HG02759 (cell line): ENCODE measurements around the gene BRICD5.

Experiments used
- ATAC-seq: cut with Tn5 transposase; IDR thresholded peaks from one replicate; pipeline ENCODE4 v1.9.1; 2021; ENCODE audit warnings: mild to moderate bottlenecking, moderate library complexity; ENCODE audit not compliant: unreplicated experiment

Gene BRICD5

DNA sequence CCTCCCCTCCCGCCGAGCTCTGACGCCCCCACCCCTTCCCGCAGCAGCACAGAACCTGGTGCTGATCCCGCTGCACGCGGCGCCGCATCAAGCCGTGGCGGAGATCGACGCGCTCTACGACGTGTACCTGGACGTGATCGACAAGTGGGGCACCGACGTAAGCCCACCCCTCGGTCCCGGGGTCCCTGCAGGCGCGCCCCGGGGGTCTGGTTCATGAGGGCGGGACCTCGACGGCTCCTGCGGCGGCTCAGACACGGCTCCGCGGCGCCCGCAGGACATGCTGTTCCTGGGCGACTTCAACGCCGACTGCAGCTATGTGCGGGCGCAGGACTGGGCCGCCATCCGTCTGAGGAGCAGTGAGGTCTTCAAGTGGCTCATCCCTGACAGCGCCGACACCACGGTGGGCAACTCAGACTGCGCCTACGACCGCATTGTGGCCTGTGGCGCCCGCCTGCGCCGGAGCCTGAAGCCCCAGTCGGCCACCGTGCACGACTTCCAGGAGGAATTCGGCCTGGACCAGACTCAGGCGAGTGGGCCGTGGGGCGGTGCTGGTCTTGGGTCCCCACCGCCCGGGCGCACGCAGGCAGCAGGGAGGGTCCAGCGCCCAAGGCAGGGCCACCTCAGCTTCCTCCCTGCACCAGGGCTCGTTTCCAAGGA, 27.0 kb upstream of the BRICD5 start:
- no peak for ATAC-seq

DNA sequence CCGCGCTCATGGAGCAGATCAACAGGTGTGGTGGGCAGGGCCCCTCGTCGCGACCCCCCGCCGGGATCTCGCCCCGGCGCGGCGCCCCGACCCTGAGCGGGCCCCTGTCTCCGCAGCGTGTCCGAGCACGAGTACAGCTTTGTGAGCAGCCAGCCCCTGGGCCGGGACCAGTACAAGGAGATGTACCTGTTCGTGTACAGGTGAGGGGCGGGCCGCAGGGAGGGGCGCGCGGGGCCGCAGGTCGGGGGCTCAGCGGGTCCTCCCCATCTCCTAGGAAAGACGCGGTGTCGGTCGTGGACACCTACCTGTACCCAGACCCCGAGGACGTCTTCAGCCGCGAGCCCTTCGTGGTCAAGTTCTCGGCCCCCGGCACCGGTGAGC, 26.4 kb upstream of the BRICD5 start:
- no peak for ATAC-seq

DNA sequence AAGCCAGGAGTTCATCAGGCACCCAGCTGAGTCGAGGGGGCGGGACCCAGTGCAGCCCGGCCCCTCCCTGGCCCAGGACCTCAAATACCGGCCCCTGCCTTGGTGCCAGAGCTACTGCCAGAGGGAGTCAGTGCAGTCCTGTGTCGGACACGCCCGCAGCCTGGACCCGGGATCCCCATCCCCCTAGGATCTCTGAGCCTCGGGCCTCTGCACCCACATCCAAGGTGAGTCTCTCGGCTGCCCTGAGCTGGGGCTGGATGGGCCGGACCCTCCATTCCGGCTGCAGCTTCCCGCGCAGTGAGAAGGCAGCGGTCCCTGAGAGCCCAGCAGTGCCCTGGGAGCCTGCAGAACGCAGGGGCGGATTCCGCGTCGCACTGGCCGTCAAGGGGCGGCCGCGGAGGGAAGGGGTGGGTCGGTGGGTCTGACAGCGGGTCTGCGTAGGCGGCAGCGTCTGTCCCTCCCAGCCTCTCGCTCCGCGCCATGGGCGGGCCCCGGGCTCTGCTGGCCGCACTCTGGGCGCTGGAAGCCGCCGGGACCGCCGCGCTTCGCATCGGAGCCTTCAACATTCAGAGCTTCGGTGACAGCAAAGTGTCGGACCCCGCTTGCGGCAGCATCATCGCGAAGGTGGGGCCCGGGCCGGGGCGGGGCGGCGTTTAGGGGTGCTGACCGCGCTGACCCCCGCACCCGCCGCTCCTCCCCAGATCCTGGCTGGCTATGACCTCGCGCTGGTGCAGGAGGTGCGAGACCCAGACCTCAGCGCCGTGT, 25.9 kb upstream of the BRICD5 start, which contains the start of gene DNASE1L2:
Gene DNASE1L2, plus strand, starts transcription at position 108 of the 765 bp plus-strand sequence. Its CDS starts 373 bp downstream, at position 481.
- no peak for ATAC-seq

DNA sequence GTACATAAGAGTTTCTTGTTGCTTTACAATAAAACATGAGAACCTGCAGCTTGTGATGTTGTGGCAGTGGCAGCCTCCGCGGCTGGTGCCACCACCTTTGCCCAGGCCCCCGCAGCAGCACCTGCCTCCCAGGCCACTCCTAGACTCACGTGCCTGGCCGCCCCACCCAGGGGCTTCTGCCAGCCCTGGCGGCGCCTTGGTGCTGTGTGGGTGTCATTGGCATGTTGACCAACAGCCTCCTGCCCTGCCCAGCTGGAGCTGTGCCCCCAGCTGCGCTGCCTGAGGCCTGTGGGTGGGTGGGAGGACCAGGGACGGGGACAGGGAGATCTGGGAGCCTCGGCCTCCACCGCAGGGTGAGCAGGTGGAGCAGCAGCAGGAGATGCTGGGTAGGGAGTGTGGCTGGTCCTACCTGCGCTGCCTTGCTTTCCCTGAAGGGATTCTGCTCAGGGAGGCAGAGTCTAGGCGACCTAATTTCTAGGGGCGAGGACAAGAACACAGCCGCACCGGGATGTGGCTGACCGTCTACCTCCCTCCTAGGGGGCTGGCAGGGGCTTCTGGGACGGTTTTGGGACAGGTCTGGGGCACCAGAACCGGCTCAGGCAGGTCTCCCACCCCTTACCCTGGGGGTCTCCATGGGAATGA, 25.2 kb upstream of the BRICD5 start:
- no peak for ATAC-seq

DNA sequence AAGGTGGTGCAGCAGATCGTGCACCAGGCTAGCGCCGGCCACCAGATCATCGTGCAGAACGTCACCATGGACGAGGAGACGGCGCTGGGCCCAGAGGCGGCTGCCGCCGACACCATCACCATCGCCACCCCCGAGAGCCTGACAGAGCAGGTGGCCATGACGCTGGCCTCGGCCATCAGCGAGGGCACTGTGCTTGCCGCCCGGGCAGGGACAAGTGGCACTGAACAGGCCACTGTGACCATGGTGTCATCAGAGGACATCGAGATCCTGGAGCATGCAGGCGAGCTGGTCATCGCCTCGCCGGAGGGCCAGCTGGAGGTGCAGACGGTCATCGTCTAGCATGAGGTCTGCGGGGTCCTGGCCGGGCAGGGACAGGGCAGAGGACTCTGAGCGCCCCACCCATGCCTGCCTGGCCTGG, 24.6 kb upstream of the BRICD5 start:
- no peak for ATAC-seq

DNA sequence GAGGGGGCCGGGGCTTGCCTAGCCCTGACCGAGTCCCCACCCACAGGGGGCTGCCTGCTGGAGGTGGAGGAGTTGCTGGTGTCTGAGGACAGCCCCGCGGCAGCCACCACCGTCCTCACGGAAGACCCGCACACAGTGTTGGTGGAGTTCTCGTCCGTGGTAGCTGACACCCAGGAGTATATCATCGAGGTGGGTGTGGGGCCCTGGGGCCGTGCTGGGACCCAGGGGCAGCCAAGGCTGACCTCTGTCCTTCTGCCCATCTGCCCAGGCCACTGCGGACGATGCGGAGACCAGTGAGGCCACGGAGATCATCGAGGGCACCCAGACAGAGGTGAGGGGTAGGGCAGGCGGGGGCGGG, 24.1 kb upstream of the BRICD5 start:
- no peak for ATAC-seq

DNA sequence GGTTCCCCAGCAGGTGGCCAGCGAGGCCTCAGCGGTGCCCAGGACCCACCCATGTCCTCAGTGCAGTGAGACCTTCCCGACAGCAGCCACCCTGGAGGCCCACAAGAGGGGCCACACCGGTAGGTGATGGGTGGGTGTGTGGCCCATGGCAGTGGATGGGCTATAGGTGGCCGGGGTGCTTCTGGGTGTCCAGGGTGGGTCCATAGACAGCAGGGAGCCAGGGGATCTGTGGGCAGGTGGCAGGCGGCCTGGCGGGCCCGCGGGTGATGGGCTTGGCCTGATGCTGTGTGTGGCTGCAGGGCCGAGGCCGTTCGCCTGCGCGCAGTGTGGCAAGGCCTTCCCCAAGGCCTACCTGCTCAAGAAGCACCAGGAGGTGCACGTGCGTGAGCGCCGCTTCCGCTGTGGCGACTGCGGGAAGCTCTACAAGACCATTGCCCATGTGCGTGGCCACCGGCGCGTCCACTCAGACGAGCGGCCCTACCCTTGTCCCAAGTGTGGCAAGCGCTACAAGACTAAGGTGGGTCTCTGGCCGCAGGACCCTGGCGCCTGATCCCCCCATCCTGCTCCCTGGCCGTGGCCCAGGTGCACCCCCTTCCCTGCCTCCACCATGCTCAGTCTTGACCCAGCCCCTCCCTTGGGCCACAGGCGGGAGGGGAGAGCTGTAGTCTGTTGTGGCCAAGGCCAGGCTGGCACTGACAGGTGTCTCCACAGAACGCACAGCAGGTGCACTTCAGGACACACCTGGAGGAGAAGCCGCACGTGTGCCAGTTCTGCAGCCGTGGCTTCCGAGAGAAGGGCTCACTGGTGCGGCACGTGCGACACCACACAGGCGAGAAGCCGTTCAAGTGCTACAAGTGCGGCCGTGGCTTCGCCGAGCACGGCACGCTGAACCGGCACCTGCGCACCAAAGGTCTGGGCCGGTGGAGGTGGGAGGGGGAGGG, 23.5 kb upstream of the BRICD5 start:
- ATAC-seq, result no peak

DNA sequence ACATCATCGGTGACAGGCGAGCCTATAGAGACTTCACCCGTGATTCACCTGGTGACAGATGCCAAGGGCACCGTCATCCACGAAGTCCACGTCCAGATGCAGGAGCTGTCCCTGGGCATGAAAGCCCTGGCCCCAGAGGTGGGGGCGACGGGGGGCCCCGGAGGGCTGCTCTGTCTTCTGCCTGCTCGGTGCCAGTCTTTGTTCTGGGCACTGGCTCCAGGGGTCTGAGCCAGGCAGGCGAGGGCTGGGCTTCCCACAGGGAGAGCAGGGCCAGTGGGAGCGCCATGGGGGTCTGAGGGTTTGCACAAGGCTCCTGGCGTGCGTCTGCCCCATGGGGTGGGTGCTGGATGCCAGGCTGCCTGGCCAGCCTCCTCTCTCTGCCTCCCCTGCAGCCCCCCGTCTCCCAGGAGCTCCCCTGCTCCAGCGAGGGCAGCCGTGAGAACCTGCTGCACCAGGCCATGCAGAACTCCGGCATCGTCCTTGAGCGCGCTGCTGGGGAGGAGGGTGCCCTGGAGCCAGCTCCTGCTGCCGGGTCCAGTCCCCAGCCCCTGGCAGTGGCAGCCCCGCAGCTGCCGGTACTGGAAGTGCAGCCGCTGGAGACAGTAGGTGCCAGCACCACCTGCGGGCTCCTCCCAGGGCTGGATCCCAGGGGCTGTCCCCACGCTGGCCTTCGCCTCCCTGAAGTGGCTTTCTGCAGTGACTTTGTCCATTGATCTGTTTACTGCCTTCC, 22.5 kb upstream of the BRICD5 start:
- ATAC-seq, result no peak

GRCh38 chr16:2232094-2232990, 21.7 kb upstream of the BRICD5 start:
- no peak for ATAC-seq

DNA sequence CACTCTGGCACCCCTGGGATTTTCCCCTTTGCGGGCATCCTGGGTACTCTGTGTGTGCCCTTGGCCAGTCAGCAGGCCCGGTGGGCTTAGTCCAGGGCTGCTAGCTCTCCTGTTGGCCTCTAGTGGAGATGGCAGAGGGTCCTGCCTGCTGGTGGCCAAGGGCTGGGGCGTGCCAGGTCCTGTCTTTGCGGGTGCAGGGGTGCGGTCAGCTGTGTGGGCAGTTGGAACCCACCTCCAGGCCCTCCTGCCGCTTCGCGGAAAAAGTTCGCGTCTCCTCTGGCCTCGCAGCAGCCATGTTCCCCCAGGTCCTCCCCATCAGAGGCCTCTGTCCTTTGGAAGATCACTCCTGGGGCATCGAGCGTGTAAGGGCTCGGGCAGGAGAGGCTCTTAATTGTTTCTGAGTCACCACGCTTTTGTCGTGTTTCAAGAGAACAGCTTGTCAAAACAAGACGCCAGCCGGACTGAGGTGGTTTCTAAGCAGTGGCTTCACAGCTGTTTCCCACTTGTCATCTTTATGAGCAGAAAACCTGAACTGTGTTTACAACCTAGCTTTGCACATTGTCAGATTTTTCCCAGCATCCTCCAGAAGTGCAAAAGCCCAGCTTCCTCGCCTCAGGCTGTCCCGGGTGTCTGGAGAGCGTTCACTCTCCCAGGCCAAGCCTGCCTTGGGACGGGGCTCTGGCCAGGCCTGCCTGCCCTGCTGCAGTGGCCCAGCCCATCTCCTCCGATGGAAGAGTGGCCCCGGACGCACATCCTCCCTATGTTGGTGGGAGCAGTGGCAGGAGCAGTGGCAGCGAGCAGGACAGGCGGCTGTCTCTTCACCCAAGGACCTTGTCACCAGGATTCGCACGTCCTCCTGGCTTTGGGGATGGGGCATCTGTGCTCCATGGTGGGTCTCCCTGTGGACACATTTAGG, 20.6 kb upstream of the BRICD5 start:
- ATAC-seq, result no peak

DNA sequence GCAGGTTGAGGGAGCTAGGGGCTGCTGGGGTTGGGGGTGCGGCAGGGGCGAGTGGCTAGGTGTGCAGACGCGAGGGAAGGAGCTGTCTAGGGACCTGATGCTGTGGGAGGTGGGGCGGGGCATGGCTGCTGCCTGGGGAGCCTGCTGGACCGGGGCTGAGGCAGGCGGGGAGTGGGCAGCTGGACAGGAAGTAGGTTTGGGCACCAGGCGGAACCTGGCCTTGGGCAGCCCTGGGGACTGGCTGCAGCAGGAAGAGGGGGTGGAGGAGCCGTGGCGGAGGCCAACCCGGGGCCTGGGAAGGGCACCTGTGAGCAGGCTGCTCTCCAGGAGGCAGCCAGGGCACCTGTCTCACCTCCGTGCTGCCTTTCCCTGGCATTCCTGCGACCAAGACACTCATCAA, 19.7 kb upstream of the BRICD5 start:
- no peak for ATAC-seq

GRCh38 chr16:2229632-2230250, 19.1 kb upstream of the BRICD5 start:
- ATAC-seq, result no peak

- ATAC-seq, result no peak
These were observed 18.4 kb upstream of the BRICD5 start for GRCh38 chr16:2229091-2229490.

- no peak for ATAC-seq
These were observed 17.6 kb upstream of the BRICD5 start for GRCh38 chr16:2228161-2228824.

GRCh38 chr16:2226918-2227317, 16.3 kb upstream of the BRICD5 start:
- ATAC-seq, result no peak

DNA sequence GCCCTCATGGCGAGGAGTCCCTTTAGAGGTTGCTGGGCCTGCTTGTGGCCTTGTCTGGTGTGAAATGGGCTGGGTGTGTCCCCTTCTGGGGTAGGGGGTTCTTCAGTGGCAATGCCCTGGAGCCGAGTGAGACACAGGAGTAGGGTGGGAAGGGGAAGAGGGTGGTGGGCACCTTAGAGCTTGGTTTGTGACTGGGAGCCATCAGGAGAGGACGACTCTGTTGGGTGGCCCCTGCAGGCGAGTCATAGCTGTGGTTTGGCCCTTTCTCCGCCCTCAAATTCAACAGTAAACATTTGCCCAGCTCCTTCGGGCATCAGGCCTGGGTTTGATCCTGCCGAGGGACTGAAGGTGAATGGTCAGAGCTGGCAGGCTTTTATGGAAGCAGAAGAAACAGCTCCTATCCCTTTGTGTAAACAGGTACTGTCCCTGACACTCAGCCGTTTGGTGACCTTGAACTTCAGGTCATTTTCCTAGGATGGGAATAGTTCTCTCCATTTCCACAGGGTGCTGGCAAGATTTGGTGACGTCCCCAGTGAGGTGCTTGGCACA, 15.7 kb upstream of the BRICD5 start:
- no peak for ATAC-seq

DNA sequence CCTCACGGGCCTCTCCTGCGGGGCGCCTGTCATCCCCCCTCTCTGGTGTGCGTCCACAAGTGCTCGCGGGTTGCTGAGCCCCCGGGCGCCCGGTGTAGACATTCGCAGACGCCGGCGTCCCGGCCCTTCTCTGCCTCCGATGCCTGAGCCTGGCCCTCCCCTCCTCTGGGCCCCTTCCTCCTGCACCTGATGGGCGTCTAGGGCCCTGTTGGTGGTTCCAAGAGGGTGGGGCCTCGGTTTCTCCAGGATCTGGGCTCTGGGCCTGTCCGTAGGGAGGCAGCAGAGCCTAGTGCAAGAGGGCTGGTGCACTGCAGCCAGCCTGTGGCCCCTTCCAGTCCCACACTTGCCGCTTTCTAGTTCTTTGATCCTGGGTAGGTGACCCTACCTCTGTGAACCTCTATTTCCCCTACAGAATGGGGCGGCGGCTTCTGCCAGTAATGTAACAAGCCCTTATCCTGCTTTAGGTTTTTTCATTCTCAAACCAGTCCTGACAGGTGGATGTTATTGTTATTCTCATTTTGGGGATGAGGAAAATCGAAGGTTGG, 13.4 kb upstream of the BRICD5 start:
- ATAC-seq, result peak; percentile 24
